Urinary bladder (tissue), 4 donors: ENCODE measurements around the gene WDR73. TPM values are rescaled to one million over a fixed set of nuclear protein-coding genes. Genes with fewer than 3 reads are reported as not detected.
"Not testable (repeated sequence)": the region's sequence is repeated elsewhere in the genome, so short reads cannot be mapped to it uniquely, and the experiment has no call there.

Source experiments
- DNase-seq: peaks from one replicate; pipeline ENCODE4 v3.0.0-alpha.2; 2015; ENCODE audit errors: extremely low spot score
- H3K27ac ChIP-seq: one replicate; pipeline ENCODE4 v1.5.1; 2013; ENCODE audit warnings: low read depth, mild to moderate bottlenecking, moderate library complexity
- H3K36me3 ChIP-seq: one replicate; pipeline ENCODE4 v1.6.1; 2013; ENCODE audit warnings: mild to moderate bottlenecking, moderate library complexity; ENCODE audit not compliant: insufficient read depth
- H3K4me1 ChIP-seq: one replicate; pipeline ENCODE4 v1.6.1; 2013; ENCODE audit warnings: mild to moderate bottlenecking, moderate library complexity; ENCODE audit not compliant: insufficient read depth
- H3K4me3 ChIP-seq: one replicate; pipeline ENCODE4 v1.5.1; 2013; ENCODE audit warnings: low read depth, low read length
- WGBS: extraction: QIAGEN DNeasy Blood & Tissue Kit; methylation state at CpG from one replicate; pipeline ENCODE4 v1.1.7; 2013; 5-methylcytosine and 5-hydroxymethylcytosine counted together
- polyA plus RNA-seq: library from polyadenylated mRNA; stranded (reverse); fragments of 200-250 nt; gene quantifications from one replicate; pipeline ENCODE4 v1.2.3, GENCODE V29; 2013
- total RNA-seq: library from RNA; depleted of rRNA; stranded (reverse); fragments of >200 nt; gene quantifications from one replicate; pipeline ENCODE4 v1.2.3, GENCODE V29; 2014
- donor health status: healthy with polysubstance abuse.
- donor health status: healthy.

WDR73 gene
- total RNA-seq (39.1 TPM), polyA plus RNA-seq (18.5 TPM)

DNA sequence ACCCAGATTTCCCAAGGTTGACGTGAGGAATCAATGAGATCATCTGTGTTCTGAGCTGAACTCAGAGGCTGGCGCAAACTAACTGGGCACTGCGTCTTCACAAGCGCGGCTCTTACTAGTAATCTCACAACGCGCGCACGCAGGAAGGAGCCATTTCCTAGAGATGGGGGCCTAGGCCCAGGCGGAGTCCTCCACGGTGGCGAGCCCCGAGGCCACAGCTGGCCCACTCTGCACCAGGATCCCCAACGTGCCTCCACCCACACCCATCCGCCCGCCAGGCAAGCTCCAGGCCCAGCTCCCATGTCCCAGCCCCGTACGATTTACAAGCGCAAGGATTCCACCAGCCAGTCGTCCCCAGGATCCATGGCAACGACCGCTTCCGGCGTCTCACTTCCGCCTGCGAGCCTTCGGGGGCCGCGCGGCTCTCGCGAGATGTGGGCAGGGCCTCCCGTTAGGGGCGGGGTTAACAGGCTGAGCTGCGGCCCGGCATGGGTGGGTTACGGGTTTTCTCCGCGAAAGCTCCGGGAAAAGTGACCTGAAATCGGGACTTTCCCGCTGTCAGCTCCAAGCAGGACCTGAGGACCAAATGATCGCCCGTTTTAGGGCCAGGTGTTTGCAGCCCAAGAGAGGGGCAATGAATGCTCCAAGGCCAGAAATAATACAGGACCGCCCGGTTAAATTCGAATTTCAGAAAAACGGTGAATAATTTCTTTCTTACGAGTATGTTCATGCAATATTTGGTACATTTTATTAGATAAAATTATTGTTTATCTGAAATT, at the start of gene WDR73:
Gene WDR73, minus strand, starts transcription at position 374 of the 779 bp plus-strand sequence. Its CDS starts 9 bp downstream, at position 365.
- under 1% methylated on average over 49 of the region's 49 CpGs for WGBS
- Histone ChIP-seq H3K4me1 (no peaks in the 10 kb centered on the region), H3K27ac (peak within 1 kb of the TSS; percentile 68), H3K4me3 (peak within 1 kb of the TSS; percentile 83), H3K36me3 (no peaks in the 10 kb centered on the region)
- DNase-seq = peak; percentile 94

GRCh38 chr15:84703808-84704207, 49.7 kb upstream of the WDR73 start:
- H3K4me1 ChIP-seq = no peaks in the 10 kb centered on the region
- 94% methylated on average over 5 of the region's 5 CpGs for WGBS
- no peak overlapping the region for H3K4me3 ChIP-seq
- no peak for DNase-seq
- no peaks in the 10 kb centered on the region for H3K36me3 ChIP-seq
- H3K27ac ChIP-seq = no peak overlapping the region

DNA sequence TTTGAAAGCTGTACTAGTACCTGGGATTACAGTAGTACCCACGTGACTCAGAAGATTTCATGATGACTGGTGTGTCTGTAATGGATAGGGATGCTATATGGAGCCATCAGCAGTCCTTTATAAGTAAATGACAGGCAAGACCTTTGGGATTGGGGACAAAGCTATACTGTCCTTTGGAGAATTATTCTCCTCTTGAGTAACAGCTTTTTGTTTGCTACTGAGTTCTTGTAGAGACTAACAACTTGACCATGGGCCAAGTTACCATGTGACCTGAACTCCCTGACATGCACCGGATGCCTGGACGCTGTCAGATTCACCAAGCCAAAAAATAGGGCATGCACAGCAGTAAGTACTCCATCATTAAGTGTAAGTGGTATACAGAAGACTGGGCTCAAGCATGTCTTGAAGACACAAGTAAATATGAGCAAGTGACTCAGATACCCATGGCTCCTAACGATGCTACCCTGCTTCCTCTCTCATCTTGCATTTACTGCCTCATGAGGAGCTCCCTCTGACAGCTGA, 48.9 kb upstream of the WDR73 start:
- Histone ChIP-seq H3K36me3 (no peaks in the 10 kb centered on the region), H3K27ac (no peak overlapping the region), H3K4me1 (no peaks in the 10 kb centered on the region), H3K4me3 (no peak overlapping the region)
- WGBS = 21% methylated on average over 4 of the region's 4 CpGs
- DNase-seq = no peak

GRCh38 chr15:84699538-84700191, 45.6 kb upstream of the WDR73 start:
- Histone ChIP-seq H3K4me3 (no peak overlapping the region), H3K36me3 (no peaks in the 10 kb centered on the region), H3K4me1 (no peaks in the 10 kb centered on the region), H3K27ac (no peak overlapping the region)
- WGBS = 92% methylated on average over 8 of the region's 8 CpGs
- no peak for DNase-seq

- Histone ChIP-seq H3K27ac (no peak overlapping the region), H3K36me3 (no peaks in the 10 kb centered on the region), H3K4me1 (no peaks in the 10 kb centered on the region), H3K4me3 (no peak overlapping the region)
- 37% methylated on average over 1 of the region's 1 CpG for WGBS
- DNase-seq = no peak
Observed at GRCh38 chr15:84697236-84697990, 43.3 kb upstream of the WDR73 start.

DNA sequence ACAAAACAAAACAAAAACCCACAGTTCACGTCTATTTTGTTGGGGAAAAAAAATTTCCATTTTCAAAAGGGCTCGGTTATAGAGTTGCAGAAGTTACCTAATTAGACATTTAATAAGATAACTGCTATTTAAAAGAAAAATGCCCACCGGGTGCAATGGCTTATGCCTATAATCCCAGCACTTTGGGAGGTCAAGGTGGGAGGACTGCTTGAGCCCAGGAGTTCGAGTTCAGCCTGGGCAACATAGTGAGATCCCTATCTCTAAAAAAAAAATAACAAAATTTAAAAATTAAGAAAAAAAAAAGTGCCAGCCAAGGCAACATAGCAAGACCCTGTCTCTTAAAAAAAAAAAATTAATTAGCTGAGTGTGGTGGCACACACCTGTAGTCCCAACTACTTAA, 42.7 kb upstream of the WDR73 start:
- WGBS = 77% methylated on average over 4 of the region's 4 CpGs
- DNase-seq = no peak

DNA sequence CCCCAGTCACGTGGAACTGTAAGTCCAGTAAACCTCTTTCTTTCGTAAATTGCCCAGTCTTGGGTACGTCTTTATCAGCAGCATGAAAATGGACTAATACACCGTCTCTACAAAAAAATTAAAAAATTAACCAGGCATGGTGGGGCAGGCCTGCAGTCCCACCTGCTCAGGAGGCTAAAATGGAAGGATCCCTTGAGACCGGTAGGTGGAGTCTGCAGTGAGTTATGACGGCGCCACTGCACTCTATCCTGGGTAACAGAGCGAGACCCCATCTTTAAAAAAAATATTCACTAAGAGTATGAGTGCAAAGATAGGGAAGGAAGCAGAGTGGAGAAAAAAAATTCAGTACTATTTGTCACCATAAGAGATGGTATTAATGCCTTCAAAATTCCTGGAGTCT, 36.3 kb upstream of the WDR73 start:
- DNase-seq = no peak
- no peak overlapping the region for H3K4me3 ChIP-seq
- no peak overlapping the region for H3K27ac ChIP-seq
- peaks cover 2% of the 10 kb centered on the region for H3K36me3 ChIP-seq
- no peaks in the 10 kb centered on the region for H3K4me1 ChIP-seq
- 95% methylated on average over 8 of the region's 8 CpGs for WGBS

More for the DNA sequence above, 42.7 kb upstream of the WDR73 start:
- no peaks in the 10 kb centered on the region for H3K4me1 ChIP-seq
- H3K36me3 ChIP-seq = no peaks in the 10 kb centered on the region
- no peak overlapping the region for H3K27ac ChIP-seq
- no peak overlapping the region for H3K4me3 ChIP-seq

GRCh38 chr15:84689858-84690257, 35.8 kb upstream of the WDR73 start:
- DNase-seq = no peak
- Histone ChIP-seq H3K4me1 (no peaks in the 10 kb centered on the region), H3K27ac (no peak overlapping the region), H3K36me3 (peaks cover 2% of the 10 kb centered on the region), H3K4me3 (no peak overlapping the region)
- 93% methylated on average over 4 of the region's 4 CpGs for WGBS

GRCh38 chr15:84686446-84686845, 32.4 kb upstream of the WDR73 start:
- WGBS = 89% methylated on average over 7 of the region's 7 CpGs
- H3K4me3 ChIP-seq, H3K27ac ChIP-seq, H3K36me3 ChIP-seq, H3K4me1 ChIP-seq, DNase-seq: not testable (repeated sequence)

GRCh38 chr15:84685304-84685703, 31.2 kb upstream of the WDR73 start:
- H3K4me3 ChIP-seq = no peak overlapping the region
- H3K27ac ChIP-seq = no peak overlapping the region
- H3K36me3 ChIP-seq = peaks cover 5% of the 10 kb centered on the region
- H3K4me1 ChIP-seq = no peaks in the 10 kb centered on the region
- DNase-seq = no peak
- WGBS = 78% methylated on average over 5 of the region's 5 CpGs

DNA sequence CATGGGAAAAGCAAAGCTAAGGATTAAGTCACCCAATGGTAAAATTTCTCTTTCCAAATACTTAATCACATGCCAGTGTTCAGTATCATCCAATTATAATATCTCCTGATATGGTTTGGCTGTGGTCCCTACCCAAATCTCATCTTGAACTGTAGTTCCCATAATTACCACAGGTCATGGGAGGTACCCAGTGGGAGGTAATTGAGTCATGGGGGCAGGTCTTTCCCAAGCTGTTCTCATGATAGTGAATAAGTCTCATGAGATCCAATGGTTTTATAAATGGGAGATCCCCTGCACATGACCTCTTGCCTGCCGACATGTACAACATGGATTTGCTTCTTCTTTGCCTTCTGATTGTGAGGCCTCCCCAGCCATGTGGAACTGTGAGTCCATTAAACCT, 30.0 kb upstream of the WDR73 start:
- 96% methylated on average over 1 of the region's 1 CpG for WGBS
- H3K27ac ChIP-seq = no peak overlapping the region
- no peak overlapping the region for H3K4me3 ChIP-seq
- no peak for DNase-seq
- no peaks in the 10 kb centered on the region for H3K4me1 ChIP-seq
- H3K36me3 ChIP-seq = peaks cover 5% of the 10 kb centered on the region

DNA sequence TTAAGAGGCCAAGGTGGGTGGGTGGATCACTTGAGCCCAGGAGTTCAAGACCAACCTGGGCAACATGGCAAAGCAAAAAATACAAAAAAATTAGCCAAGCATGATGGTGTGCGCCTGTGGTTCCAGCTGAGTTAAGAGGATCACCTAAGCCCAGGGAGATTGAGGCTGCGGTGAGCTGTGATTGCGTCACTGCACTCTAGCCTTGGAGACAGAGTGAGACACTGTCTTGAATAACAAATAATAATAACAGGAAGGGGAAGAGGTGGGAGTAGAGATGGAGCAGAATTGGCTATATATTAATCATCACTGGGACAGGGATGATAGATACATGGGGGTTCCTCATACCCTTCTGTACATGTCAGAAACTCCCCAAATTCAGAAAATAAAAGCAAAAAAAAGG, 27.7 kb upstream of the WDR73 start:
- Histone ChIP-seq H3K4me1 (no peaks in the 10 kb centered on the region), H3K36me3 (peaks cover 3% of the 10 kb centered on the region), H3K4me3 (no peak overlapping the region), H3K27ac (no peak overlapping the region)
- no peak for DNase-seq
- WGBS = 96% methylated on average over 3 of the region's 3 CpGs

DNA sequence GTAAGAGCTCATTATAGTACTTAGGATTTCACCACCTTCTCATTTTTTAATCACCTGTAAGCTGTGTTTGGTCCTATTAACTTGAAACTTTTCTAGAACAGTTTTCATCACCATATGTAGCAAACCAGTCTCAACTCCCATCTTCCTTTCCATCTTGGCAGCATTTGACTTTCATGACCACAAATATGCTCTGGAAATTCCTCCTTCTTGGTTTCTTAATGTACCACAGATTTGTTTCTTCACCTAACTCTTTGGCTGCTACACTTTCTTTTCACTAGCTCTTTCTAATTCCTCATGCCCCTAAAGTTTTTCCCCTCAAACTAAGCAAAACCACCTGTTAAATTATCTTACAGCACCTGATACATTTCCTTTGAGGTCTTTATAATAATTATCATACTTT, 17.1 kb upstream of the WDR73 start:
- no peak overlapping the region for H3K4me3 ChIP-seq
- no peaks in the 10 kb centered on the region for H3K36me3 ChIP-seq
- H3K4me1 ChIP-seq = no peaks in the 10 kb centered on the region
- no peak overlapping the region for H3K27ac ChIP-seq
- DNase-seq = no peak
